Activated T-helper 17 cell treated with anti-CD3 and anti-CD28 coated beads, Interleukin-2, amount 50 U/mL, for 72 hours (primary cell): ENCODE measurements around the gene SLC39A3. TPM values are rescaled to one million over a fixed set of nuclear protein-coding genes. Genes with fewer than 3 reads are reported as not detected.

Experiments
- ATAC-seq: fragments of 150-1000 bp; cut with Tn5 transposase; replicated peaks from 2 replicates; pipeline ENCODE4 v1.10.0; 2021; ENCODE audit warnings: mild to moderate bottlenecking, moderate library complexity
- H3K27ac Mint-ChIP-seq: one replicate; pipeline ENCODE4 v1.8.0; 2022; ENCODE audit warnings: mixed read lengths
- H3K27me3 Mint-ChIP-seq: one replicate; pipeline ENCODE4 v1.8.0; 2022; ENCODE audit warnings: mixed read lengths
- H3K36me3 Mint-ChIP-seq: one replicate; pipeline ENCODE4 v1.8.0; 2022; ENCODE audit warnings: low read depth, mild to moderate bottlenecking, mixed read lengths
- H3K4me1 Mint-ChIP-seq: one replicate; pipeline ENCODE4 v1.8.0; 2022; ENCODE audit warnings: mixed read lengths
- H3K4me3 Mint-ChIP-seq: one replicate; pipeline ENCODE4 v1.8.0; 2022; ENCODE audit warnings: mild to moderate bottlenecking, mixed read lengths
- H3K9me3 Mint-ChIP-seq: one replicate; pipeline ENCODE4 v1.8.0; 2022; ENCODE audit warnings: mixed read lengths
- total RNA-seq, 2 donors: library from RNA; stranded (reverse); gene quantifications; one replicate each; pipeline ENCODE4 v1.2.3, GENCODE V29; 2022

SLC39A3 gene
- total RNA-seq, 2 donors from 2014 or later: 13.4 to 47.8 TPM

GRCh38 chr19:2774083-2774679 is 34.4 kb upstream of the SLC39A3 start:
- Mint-ChIP-seq H3K9me3 (no peaks in the 10 kb centered on the region), H3K4me3 (no peak overlapping the region), H3K4me1 (peaks cover 24% of the 10 kb centered on the region), H3K27me3 (no peaks in the 10 kb centered on the region), H3K27ac (peak overlapping the region; percentile 94), H3K36me3 (peaks cover 20% of the 10 kb centered on the region)
- ATAC-seq: no peak

- H3K36me3 Mint-ChIP-seq: peaks cover 21% of the 10 kb centered on the region
- no peaks in the 10 kb centered on the region for H3K27me3 Mint-ChIP-seq
- no peak overlapping the region for H3K27ac Mint-ChIP-seq
- no peak for ATAC-seq
- H3K9me3 Mint-ChIP-seq: no peaks in the 10 kb centered on the region
- peaks cover 24% of the 10 kb centered on the region for H3K4me1 Mint-ChIP-seq
- H3K4me3 Mint-ChIP-seq: no peak overlapping the region
These were observed 32.2 kb upstream of the SLC39A3 start for GRCh38 chr19:2771786-2772674.

- Mint-ChIP-seq H3K36me3 (peaks cover 29% of the 10 kb centered on the region), H3K27me3 (no peaks in the 10 kb centered on the region), H3K27ac (no peak overlapping the region), H3K9me3 (no peaks in the 10 kb centered on the region), H3K4me1 (peaks cover 11% of the 10 kb centered on the region), H3K4me3 (no peak overlapping the region)
- ATAC-seq: no peak
These were observed 30.5 kb upstream of the SLC39A3 start for GRCh38 chr19:2770055-2771013.

GRCh38 chr19:2769218-2769617 is 29.4 kb upstream of the SLC39A3 start:
- H3K4me3 Mint-ChIP-seq: no peak overlapping the region
- peaks cover 5% of the 10 kb centered on the region for H3K4me1 Mint-ChIP-seq
- H3K27me3 Mint-ChIP-seq: no peaks in the 10 kb centered on the region
- H3K27ac Mint-ChIP-seq: no peak overlapping the region
- peaks cover 34% of the 10 kb centered on the region for H3K36me3 Mint-ChIP-seq
- no peaks in the 10 kb centered on the region for H3K9me3 Mint-ChIP-seq
- no peak for ATAC-seq

- Mint-ChIP-seq H3K36me3 (peaks cover 41% of the 10 kb centered on the region), H3K9me3 (no peaks in the 10 kb centered on the region), H3K4me1 (peaks cover 5% of the 10 kb centered on the region), H3K4me3 (no peak overlapping the region), H3K27me3 (no peaks in the 10 kb centered on the region), H3K27ac (no peak overlapping the region)
- no peak for ATAC-seq
These were observed 28.7 kb upstream of the SLC39A3 start for GRCh38 chr19:2768365-2769132.

- Mint-ChIP-seq H3K4me1 (peaks cover 4% of the 10 kb centered on the region), H3K9me3 (no peaks in the 10 kb centered on the region), H3K4me3 (no peak overlapping the region), H3K27ac (no peak overlapping the region), H3K27me3 (no peaks in the 10 kb centered on the region), H3K36me3 (peaks cover 49% of the 10 kb centered on the region)
- no peak for ATAC-seq
These were observed 27.9 kb upstream of the SLC39A3 start for GRCh38 chr19:2767688-2768087.

GRCh38 chr19:2766594-2767372 is 27.0 kb upstream of the SLC39A3 start:
- no peaks in the 10 kb centered on the region for H3K9me3 Mint-ChIP-seq
- H3K4me1 Mint-ChIP-seq: no peaks in the 10 kb centered on the region
- peaks cover 53% of the 10 kb centered on the region for H3K36me3 Mint-ChIP-seq
- no peak overlapping the region for H3K27ac Mint-ChIP-seq
- ATAC-seq: no peak
- no peak overlapping the region for H3K4me3 Mint-ChIP-seq
- no peaks in the 10 kb centered on the region for H3K27me3 Mint-ChIP-seq

GRCh38 chr19:2765376-2765775 is 25.6 kb upstream of the SLC39A3 start:
- H3K36me3 Mint-ChIP-seq: peaks cover 62% of the 10 kb centered on the region
- no peak overlapping the region for H3K4me3 Mint-ChIP-seq
- ATAC-seq: no peak
- H3K27me3 Mint-ChIP-seq: no peaks in the 10 kb centered on the region
- no peaks in the 10 kb centered on the region for H3K9me3 Mint-ChIP-seq
- H3K27ac Mint-ChIP-seq: no peak overlapping the region
- H3K4me1 Mint-ChIP-seq: no peaks in the 10 kb centered on the region

GRCh38 chr19:2764945-2765344 is 25.1 kb upstream of the SLC39A3 start:
- H3K9me3 Mint-ChIP-seq: no peaks in the 10 kb centered on the region
- no peak for ATAC-seq
- peaks cover 65% of the 10 kb centered on the region for H3K36me3 Mint-ChIP-seq
- no peak overlapping the region for H3K4me3 Mint-ChIP-seq
- H3K4me1 Mint-ChIP-seq: no peaks in the 10 kb centered on the region
- H3K27ac Mint-ChIP-seq: no peak overlapping the region
- H3K27me3 Mint-ChIP-seq: no peaks in the 10 kb centered on the region

GRCh38 chr19:2763687-2764086 is 23.9 kb upstream of the SLC39A3 start:
- no peak for ATAC-seq
- H3K27ac Mint-ChIP-seq: no peak overlapping the region
- H3K27me3 Mint-ChIP-seq: no peaks in the 10 kb centered on the region
- no peaks in the 10 kb centered on the region for H3K9me3 Mint-ChIP-seq
- H3K4me1 Mint-ChIP-seq: no peaks in the 10 kb centered on the region
- H3K36me3 Mint-ChIP-seq: peaks cover 75% of the 10 kb centered on the region
- H3K4me3 Mint-ChIP-seq: no peak overlapping the region

- no peaks in the 10 kb centered on the region for H3K9me3 Mint-ChIP-seq
- H3K36me3 Mint-ChIP-seq: peaks cover 79% of the 10 kb centered on the region
- no peak overlapping the region for H3K27ac Mint-ChIP-seq
- H3K27me3 Mint-ChIP-seq: no peaks in the 10 kb centered on the region
- ATAC-seq: no peak
- H3K4me1 Mint-ChIP-seq: no peaks in the 10 kb centered on the region
- H3K4me3 Mint-ChIP-seq: no peak overlapping the region
These were observed 23.1 kb upstream of the SLC39A3 start for GRCh38 chr19:2762783-2763496.

GRCh38 chr19:2761876-2762782 is 22.3 kb upstream of the SLC39A3 start:
- Mint-ChIP-seq H3K9me3 (no peaks in the 10 kb centered on the region), H3K27me3 (no peaks in the 10 kb centered on the region), H3K36me3 (peaks cover 78% of the 10 kb centered on the region), H3K4me3 (no peak overlapping the region), H3K4me1 (no peaks in the 10 kb centered on the region), H3K27ac (no peak overlapping the region)
- no peak for ATAC-seq
